Endothelial cell of umbilical vein (primary cell): ENCODE data around the gene CNIH2. TPM values are rescaled to one million over a fixed set of nuclear protein-coding genes. Genes with fewer than 3 reads are reported as not detected.

Experiments used
- BruUV-seq: library from RNA; stranded (reverse); fragments of 400-500 nt; replicated peaks from 2 replicates; lab custom pipeline; 2021; lab: Mats Ljungman, UMichigan
- CTCF ChIA-PET: fragments of 300-600, 350-600 bp; sonication (Branson Sonifier 250); formaldehyde crosslinking; loops from one replicate; lab custom pipeline; 2021; ENCODE audit warnings: antibody characterized with exemption, inconsistent platforms; lab: Charles Lee
- POLR2A ChIA-PET: fragments of 300-600, 350-600 bp; sonication (Branson Sonifier 250); formaldehyde crosslinking; loops from one replicate; lab custom pipeline; 2021; ENCODE audit warnings: antibody characterized with exemption, inconsistent platforms; lab: Charles Lee
- DNase-seq: peaks from one replicate; pipeline ENCODE4 v3.0.0-alpha.2; 2011; ENCODE audit warnings: low read depth, low spot score
- FAIRE-seq: peaks from 2 replicates; lab custom pipeline; 2011; peaks lifted over from hg19 to GRCh38; lab: Jason Lieb, UNC
- H2AFZ ChIP-seq: 2 replicates; pipeline ENCODE4 v1.6.0; 2012; ENCODE audit warnings: low read depth, low read length, control low read depth, inconsistent platforms
- H3K27ac ChIP-seq: 2 replicates; pipeline ENCODE4 v1.5.1; 2011; ENCODE audit warnings: low read depth, mild to moderate bottlenecking, control low read depth, low read length, moderate library complexity; ENCODE audit not compliant: insufficient read depth
- H3K27me3 ChIP-seq, 2 experiments: 2 replicates each; pipeline versions ENCODE4 v1.6.0 to v1.6.1; 2011; ENCODE audit warnings: low read length in 2 of 2, mixed read lengths in 1 of 2; ENCODE audit not compliant: control insufficient read depth in 2 of 2, insufficient read depth in 2 of 2
- H3K36me3 ChIP-seq, 2 experiments: 2 replicates in 1 of 2; 3 replicates in 1 of 2; pipeline ENCODE4 v1.5.1; 2011; ENCODE audit warnings: low read length in 2 of 2, mild to moderate bottlenecking in 1 of 2, moderate library complexity in 1 of 2; ENCODE audit not compliant: control insufficient read depth in 2 of 2, insufficient read depth in 2 of 2; ENCODE audit errors: extremely low read depth in 1 of 2
- H3K4me1 ChIP-seq: 3 replicates; pipeline ENCODE4 v1.5.1; 2011; ENCODE audit warnings: mild to moderate bottlenecking, low read length; ENCODE audit not compliant: control insufficient read depth, insufficient read depth; ENCODE audit errors: extremely low read depth
- H3K4me2 ChIP-seq: 2 replicates; pipeline ENCODE4 v1.6.1; 2011; ENCODE audit warnings: low read length, control low read depth, mixed read lengths; ENCODE audit not compliant: insufficient read depth
- H3K4me3 ChIP-seq, 3 experiments: fragments of 200-600 bp in 1 of 3; sonication (generic), shearing (Covaris generic) in 1 of 3; replicated peaks in 1 of 3; 2 replicates each; pipeline ENCODE4 v1.5.1; 2011 to 2016; ENCODE audit warnings: control low read depth in 3 of 3, low read length in 3 of 3, mild to moderate bottlenecking in 2 of 3, inconsistent platforms in 1 of 3, low read depth in 1 of 3, moderate library complexity in 1 of 3; ENCODE audit not compliant: insufficient read depth in 1 of 3
- H3K79me2 ChIP-seq: 2 replicates; pipeline ENCODE4 v1.6.0; 2012; ENCODE audit warnings: low read length, inconsistent platforms; ENCODE audit not compliant: control insufficient read depth, insufficient read depth
- H3K9ac ChIP-seq: replicated peaks from 2 replicates; pipeline ENCODE3; 2011; ENCODE audit warnings: low read length, control low read depth; ENCODE audit not compliant: insufficient read depth; ENCODE audit errors: extremely low read depth
- H3K9me1 ChIP-seq: replicated peaks from 3 replicates; pipeline ENCODE4 v1.6.0; 2011; ENCODE audit warnings: mild to moderate bottlenecking, low read length; ENCODE audit not compliant: control insufficient read depth, insufficient read depth; ENCODE audit errors: extremely low read depth
- H3K9me3 ChIP-seq: replicated peaks from 2 replicates; pipeline ENCODE4 v1.5.1; 2012; ENCODE audit warnings: low read length, inconsistent platforms; ENCODE audit not compliant: control insufficient read depth, insufficient read depth
- H4K20me1 ChIP-seq: replicated peaks from 2 replicates; pipeline ENCODE3; 2011; ENCODE audit warnings: mild to moderate bottlenecking, low read length; ENCODE audit not compliant: control insufficient read depth, insufficient read depth; ENCODE audit errors: extremely low read depth
- CTCF ChIP-seq, 2 donors: IDR thresholded peaks; 1 replicate in 1 of 2; 2 replicates in 1 of 2; pipeline ENCODE4 v1.5.1; 2011; ENCODE audit warnings: low read length in 2 of 2, mild to moderate bottlenecking in 2 of 2, moderate library complexity in 2 of 2, control low read depth in 1 of 2, inconsistent platforms in 1 of 2, low read depth in 1 of 2; ENCODE audit not compliant: insufficient read depth in 1 of 2; ENCODE audit errors: extremely low read depth in 1 of 2
- EZH2 ChIP-seq: IDR thresholded peaks from 2 replicates; pipeline ENCODE4 v1.6.1; 2012; ENCODE audit warnings: borderline replicate concordance, low read depth, mild to moderate bottlenecking, moderate library complexity, low read length, inconsistent platforms; ENCODE audit not compliant: severe bottlenecking
- FOS ChIP-seq: IDR thresholded peaks from 2 replicates; pipeline ENCODE4 v1.6.1; 2011; ENCODE audit warnings: mild to moderate bottlenecking, low read length, moderate library complexity, borderline replicate concordance; ENCODE audit not compliant: insufficient read depth
- GATA2 ChIP-seq: IDR thresholded peaks from 2 replicates; pipeline ENCODE4 v1.7.0; 2011; ENCODE audit warnings: low read depth, mild to moderate bottlenecking, moderate library complexity, mixed read lengths, low read length; ENCODE audit not compliant: insufficient read length, insufficient read depth
- JUN ChIP-seq: IDR thresholded peaks from 2 replicates; pipeline ENCODE4 v1.6.1; 2011; ENCODE audit warnings: borderline replicate concordance, low read depth; ENCODE audit not compliant: insufficient read length, insufficient read depth
- MAX ChIP-seq: IDR thresholded peaks from 2 replicates; pipeline ENCODE4 v1.6.1; 2011; ENCODE audit not compliant: insufficient read depth, insufficient read length
- MYC ChIP-seq: IDR thresholded peaks from one replicate; pipeline ENCODE4 v1.6.1; 2011; ENCODE audit warnings: mild to moderate bottlenecking, low read depth, low read length
- POLR2A ChIP-seq: IDR thresholded peaks from 2 replicates; pipeline ENCODE4 v1.6.1; 2012; ENCODE audit warnings: low read depth, mild to moderate bottlenecking, control low read depth, low read length
- POLR2AphosphoS5 ChIP-seq: IDR thresholded peaks from 2 replicates; pipeline ENCODE4 v1.6.1; 2012; ENCODE audit warnings: low read depth, mild to moderate bottlenecking, control low read depth, low read length, moderate library complexity; ENCODE audit not compliant: insufficient read depth
- dilution Hi-C: fragments of 300-500 bp; cut with MboI; formaldehyde crosslinking; loops from one replicate; pipeline ENCODE4 v1.15.0; 2019; ENCODE audit warnings: low sequenced_read_pairs; ENCODE audit not compliant: extremely low pct_ligation_motif_present
- intact Hi-C: fragments of 100-400 bp; cut with micrococcal nuclease; formaldehyde crosslinking; loops from one replicate; pipeline ENCODE4 v1.10.0; 2022
- polyA plus RNA-seq, 4 experiments: library from polyadenylated mRNA; depleted of rRNA in 3 of 4; stranded (reverse) in 3 of 4; unstranded in 1 of 4; fragments of >200 nt; gene quantifications; 2 replicates each; pipeline versions ENCODE4 v1.2.1 to v1.2.3, GENCODE V29; 2011 to 2012; ENCODE audit warnings: missing spikeins in 1 of 4
- total RNA-seq: library from RNA; stranded (reverse); gene quantifications from 2 replicates; pipeline ENCODE4 v1.2.3, GENCODE V29; 2021

CNIH2 gene
- total and polyA plus RNA-seq, 2 donors (not counting 3 experiments of a cell fraction or from before 2014, with no cell fraction given): 0.46 to 1.2 TPM

- H3K4me1 ChIP-seq: peaks cover 7% of the 10 kb centered on the region
- dilution Hi-C loops: no loop called here
- no peaks in the 10 kb centered on the region for H4K20me1 ChIP-seq
- H3K79me2 ChIP-seq: no peaks in the 10 kb centered on the region
- no TSS peak for BruUV-seq
- H2AFZ ChIP-seq: no peak overlapping the region
- no peaks in the 10 kb centered on the region for H3K27me3 ChIP-seq
- H3K9me1 ChIP-seq: no peaks in the 10 kb centered on the region
- no peak overlapping the region for H3K27ac ChIP-seq
- DNase-seq (no peak), FAIRE-seq (no peak)
- H3K4me2 ChIP-seq: no peak overlapping the region
- H3K9ac ChIP-seq: no peak overlapping the region
- H3K4me3 ChIP-seq: no peak overlapping the region
- no peaks in the 10 kb centered on the region for H3K36me3 ChIP-seq
- intact Hi-C loops: no loop called here
- CTCF ChIA-PET: interaction anchor here (4.0 kb wide), 1 partner anchor 13 kb away, joined by 56 read pairs; no protein-coding TSS in a partner anchor
- TF ChIP-seq POLR2A: no peak
- TF ChIP-seq MYC: no peak
- no peak for TF ChIP-seq EZH2
- TF ChIP-seq GATA2: no peak
- TF ChIP-seq MAX: no peak
- no peak for TF ChIP-seq JUN
- TF ChIP-seq FOS: no peak
- no peak for TF ChIP-seq CTCF (IDR thresholded peaks at IDR 0.05; ENCODE audit: extremely low read depth in 1 of 2, insufficient read depth in 1 of 2, low read depth in 1 of 2, low read length in 2 of 2)
- TF ChIP-seq POLR2AphosphoS5: no peak
- POLR2A ChIA-PET: interaction anchor here (1.7 kb wide), 1 partner anchor 12 kb away, joined by 4 read pairs; no protein-coding TSS in a partner anchor
- no peaks in the 10 kb centered on the region for H3K9me3 ChIP-seq
Observed at GRCh38 chr11:66325263-66325671, 47.3 kb downstream of the CNIH2 start.
